ENCODE measurements around the gene CDCA7L.
"Not testable (repeated sequence)": the region's sequence is repeated elsewhere in the genome, so short reads cannot be mapped to it uniquely, and the experiment has no call there.

CDCA7L gene

DNA sequence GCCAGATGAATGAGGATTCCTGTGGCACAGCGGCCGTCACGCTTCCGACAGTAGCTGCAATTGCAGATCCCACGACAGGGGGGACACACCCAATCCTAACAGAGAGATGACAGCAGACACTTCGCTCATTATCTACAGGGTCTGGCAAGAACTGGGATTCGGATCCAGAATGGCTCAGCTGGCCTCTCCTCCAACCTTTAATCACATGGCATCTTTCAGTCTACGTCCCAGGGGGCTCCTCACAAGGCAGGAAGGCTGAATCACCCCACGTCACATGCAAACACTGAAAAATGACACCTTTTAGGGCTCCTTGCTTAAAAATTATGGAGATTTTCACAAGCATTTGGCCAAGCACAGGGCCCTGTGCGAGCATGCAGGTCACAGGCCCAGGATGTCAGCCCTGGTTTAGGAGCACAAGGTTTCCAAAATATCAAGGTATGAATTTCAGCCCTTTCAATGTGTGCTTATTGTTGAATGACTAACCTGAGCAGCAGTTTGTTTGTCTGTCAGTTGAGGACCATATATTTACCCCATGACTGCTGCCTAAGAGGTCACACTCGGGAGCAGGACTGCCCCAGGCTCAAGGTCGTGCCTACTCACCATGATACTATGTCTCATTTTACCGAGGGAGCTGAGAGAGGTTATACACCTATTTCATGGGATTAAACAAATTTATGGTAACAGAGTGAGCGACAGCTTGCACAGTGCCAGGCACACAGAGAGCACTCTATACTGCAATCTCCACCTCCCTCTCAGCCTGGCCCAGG, 42.5 kb downstream of the CDCA7L start:
- DNase-seq: no peak

DNA sequence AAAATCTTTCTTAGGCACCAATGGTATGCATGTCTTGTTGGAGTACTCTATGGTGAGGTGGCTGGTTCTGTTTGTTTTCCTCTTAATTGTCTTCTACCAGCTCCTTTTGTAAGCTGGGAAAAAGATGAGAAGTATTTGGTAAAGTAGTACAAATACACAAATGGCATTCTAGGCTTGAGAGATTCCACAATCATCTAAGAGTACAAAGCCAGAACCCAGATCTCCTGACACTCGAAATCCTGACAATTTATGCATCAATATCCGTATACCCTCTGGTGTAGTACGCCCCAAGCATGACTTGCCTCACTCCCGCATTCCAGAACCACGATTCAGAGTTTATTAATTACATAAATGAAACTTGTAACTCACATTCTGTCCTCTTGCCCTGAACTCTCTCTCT, 43.5 kb downstream of the CDCA7L start:
- no peak for DNase-seq

DNA sequence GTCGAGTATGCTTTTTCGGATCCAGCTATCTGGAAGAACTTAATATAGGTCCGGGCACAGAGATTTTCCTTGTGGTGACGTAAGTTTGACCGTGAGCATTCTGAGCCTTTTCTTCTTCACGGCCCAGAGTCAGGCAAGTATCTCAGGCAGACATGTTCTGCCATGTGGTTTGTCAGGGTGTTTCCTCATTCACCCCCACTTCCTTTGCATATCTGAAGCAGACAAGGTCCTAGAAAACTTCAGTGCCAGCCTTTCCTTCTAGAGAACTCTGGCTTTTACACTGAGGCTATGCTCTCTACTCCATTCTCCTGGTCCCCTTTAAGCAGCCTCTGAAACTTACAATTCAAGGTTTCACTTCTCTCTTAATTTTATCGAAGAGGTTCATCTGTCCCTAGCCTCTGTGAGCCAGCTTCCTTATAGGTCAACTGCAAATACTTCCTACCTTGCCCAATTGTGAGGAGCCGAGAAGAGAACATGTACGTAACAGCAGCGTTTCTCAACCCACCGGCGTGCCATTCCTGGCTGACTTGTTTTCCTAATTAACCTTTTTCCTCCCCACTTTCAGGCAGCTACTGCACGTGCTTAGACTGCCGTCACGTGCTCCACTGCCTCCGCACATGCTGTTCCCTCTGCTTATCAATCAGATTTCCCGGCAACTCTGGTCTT, 47.3 kb downstream of the CDCA7L start:
- DNase-seq: no peak

DNA sequence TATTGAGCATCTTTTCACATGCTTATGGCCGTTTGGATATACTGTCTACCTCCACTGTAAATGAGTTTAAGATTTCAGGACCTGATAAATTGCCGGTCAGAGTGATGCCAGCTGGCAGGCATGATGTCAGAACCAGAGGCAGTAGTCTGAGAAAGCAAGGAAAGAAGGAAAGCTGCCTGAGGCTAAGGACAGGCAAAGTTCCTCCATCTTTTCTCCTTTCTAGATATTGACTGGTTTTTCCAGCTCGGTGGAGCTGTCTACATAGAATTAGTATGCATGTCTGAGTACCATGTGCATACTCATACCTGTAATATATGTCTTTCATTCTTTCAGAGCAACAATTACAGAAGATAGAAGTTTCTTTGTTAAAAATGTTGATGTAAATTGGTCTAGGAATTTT, 52.3 kb downstream of the CDCA7L start:
- DNase-seq: no peak

DNA sequence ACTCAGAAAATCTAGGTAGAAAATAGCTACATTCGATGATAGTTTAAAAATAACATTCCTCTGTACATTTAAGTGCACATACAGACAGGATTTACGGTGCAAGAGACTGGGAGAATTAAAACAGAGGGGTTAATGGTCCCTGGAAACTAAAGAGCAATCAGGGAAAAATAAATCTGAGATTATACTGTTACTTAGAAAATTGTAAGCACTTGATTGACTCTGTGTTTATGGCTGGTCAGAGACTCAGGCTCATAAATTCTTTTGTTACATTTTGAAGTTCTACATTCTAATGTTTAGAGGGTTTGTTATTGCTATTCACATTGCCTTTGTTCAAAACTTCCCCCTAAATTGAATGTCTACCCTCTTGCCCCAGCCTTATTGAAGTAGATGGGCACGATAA, 54.4 kb downstream of the CDCA7L start:
- no peak for DNase-seq

DNA sequence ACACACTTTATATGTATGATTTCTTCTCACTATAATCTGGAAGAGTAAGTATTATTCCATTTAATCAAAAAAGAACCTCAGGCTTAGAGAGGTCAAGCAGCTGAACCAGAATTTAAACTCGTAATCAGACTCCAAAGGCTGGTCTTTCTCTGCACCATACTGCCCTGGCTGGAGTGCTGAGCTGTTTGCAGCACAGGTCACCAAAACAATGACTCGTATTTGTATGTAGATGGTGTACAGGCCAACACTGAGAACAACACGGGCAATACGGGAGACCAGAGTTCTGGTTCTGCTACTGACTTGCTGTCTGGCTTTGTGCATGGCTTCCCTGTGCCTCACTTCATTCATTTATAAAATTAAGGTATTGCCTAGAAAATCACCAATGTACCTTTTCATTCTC, 57.9 kb downstream of the CDCA7L start:
- no peak for DNase-seq

DNA sequence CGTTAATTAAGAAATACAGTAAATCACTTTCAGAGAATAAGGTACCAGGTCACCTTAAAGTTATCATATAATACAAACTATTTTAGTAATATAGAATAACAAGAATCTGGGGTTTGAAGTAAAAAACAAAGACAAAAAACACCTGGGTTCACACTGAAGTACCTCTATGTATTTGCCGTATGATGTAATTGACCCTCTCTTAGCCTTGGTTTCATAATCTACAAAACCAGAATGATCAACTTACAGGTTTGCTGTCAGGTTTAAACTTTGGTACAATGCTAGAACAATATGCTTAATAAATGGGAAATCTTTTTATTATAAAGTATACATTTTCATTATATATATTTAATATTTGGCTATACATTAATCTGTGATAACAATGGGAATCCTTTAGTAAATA, 58.3 kb downstream of the CDCA7L start:
- no peak for DNase-seq

DNA sequence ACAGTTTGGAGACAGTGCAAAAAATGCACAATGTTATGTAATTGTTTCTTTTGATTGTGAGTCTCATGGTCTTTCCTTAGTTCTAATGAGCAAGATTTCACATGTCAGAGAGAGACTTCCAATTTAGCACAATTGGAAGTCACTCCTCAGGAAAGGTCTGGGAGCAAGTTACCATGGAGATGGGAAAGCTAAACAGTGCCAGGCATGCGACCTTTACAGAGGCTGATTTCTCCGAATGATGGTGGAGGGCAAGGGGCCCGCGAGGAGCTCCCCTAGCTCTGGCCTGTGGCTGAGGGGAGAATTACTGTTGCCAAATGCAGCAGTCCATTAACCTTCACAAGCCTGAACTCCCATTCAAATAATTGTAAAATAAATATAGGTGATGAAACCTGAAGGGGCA, 59.3 kb downstream of the CDCA7L start:
- DNase-seq: no peak

DNA sequence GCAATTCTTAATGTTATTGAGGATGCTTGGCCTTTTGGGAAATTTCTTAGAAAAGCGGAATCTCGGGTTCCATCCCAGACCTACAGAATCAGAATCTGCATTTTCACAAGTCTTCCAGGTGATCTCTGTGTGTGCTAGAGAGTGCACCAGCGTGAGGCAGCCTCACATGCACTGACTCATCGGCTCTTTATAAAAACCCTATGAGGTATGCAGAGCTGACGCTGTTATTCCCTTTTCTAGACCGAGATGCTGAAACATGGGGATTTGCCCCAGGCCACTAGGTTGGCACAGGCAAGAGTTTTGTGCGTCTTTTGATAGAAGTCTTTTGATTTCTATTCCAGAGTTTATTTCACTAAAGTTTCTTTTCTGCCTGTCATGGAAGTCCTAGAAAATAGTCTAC, 61.2 kb downstream of the CDCA7L start:
- DNase-seq: no peak

DNA sequence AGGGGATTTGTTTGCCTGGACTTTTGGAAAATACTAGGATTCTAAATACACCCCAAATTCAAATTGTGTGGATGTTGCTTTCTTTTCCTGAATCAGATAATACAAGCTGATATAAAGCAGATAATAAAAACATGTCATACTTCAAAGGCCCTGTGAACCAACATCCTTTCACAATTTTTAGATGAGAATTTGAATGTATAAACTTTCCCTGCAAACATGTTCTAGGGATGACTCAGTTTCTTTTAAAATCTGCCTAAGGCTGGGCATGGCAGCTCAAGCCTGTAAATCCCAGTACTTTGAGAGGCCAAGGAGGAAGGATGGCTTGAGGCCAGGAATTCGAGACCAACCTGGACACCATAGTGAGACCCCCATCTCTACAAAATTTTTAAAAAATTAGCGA, 62.2 kb downstream of the CDCA7L start:
- not testable (repeated sequence) for DNase-seq

DNA sequence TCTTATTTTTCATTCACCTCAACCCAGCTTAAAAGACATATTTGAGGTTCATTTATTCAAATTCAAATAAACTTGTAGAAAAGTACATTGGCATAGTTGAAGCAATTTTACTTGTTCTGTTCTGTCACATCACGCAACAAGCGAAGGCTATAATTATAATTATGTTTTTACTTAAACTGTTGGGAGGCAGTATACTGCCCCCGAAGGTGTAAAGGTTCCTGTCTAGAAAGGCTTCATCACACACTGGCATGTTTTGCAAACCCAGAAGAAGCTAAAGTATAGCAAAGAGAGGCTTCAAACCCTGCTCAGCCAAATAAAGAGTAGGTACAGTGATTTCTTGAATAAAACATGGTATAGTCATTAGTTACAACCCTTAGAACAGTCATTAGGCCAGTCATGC, 62.6 kb downstream of the CDCA7L start:
- DNase-seq: no peak

DNA sequence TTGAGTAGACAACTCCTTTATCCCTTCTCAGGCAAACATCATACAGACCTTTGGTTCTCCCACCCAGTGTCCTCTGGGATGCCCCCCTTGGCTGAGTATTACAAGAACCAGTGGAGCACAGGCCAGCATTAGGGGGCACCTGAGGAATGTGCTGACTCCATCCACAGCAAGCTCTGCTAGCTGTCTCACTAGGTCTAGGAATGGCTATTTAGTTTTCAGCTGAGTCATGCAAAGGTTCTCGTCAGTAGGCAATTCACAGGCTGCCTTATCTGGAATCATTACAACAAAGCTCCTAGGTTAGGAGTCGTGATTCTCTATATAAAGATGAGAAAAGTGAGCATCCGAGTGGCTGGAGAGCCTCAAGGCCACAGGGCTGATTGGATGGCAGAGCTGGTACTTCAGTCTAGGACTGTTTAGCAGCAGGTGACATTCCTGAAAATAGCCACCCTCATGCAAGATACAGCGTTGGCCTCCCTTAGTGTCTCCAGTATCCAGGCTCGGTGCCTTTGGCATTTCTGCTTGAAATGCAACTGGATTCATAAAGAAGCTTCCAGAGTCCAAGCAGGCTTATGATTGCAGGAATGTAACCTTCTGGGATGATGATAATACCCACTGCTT, 75.8 kb downstream of the CDCA7L start:
- no peak for DNase-seq

DNA sequence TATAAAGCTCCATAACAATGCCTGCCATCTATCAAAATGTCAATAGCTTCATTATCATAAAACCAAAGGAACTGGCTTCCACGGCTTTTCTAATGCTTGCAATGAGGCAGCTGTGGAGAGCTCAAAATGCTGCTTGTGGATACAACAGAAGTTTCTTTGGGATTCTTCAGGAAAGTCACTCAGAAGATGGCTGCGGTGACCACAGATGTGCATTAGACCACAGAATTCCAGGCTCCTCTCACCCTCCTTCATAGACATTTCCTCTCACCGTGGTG, 77.2 kb downstream of the CDCA7L start:
- DNase-seq: no peak

DNA sequence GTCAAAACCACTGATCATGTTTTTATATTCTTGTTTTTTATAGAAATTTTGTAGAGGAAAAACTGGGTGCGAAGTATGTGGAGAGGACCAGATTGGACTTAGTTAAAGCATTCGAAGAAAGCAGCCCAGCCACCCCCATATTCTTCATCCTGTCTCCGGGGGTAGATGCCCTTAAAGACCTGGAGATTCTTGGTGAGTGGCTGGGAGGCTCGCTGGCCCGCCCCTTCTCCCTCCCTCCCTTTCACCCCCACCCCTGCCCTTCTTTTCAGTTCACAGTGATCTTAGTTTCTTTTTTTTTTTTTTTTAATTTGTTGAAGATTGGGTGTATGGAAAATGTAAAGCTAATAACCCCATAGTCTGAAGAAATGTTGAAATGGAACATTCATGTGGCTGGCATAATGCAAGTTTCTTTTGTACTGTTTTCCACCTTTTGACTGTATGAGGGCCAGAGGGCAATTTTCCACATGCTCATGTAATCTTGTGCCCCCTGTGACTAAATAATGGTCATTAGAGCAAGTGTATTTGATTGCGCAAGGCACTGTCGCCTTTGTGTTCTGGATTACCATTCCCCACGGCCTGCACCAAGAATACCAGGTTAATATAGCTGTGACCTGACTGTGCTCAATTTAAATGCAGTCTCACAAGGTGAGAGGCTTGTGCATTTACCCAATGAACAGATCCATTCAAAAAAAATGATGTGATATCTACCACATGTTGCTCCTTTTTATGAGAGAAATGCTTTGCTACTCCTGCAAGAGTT, 77.7 kb downstream of the CDCA7L start:
- DNase-seq: no peak

DNA sequence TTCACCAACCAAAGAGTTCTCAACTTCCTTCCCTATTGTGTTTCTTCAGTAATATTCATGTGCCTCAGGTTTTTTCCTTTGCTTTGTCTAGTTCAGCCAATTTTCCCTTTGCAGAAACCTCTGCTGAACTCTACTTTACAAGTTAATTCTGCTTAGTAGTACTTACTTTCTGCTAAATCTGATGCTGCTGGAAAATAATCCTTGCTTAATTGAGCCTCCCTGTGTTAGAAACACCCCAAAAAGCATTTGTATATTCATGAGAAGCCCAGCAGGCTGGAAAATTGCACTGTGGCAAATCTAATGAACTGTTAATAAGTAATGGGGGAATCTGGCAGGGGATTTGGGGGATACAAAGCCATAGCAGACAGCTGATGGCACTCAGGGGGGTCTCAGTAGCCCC, 78.5 kb downstream of the CDCA7L start:
- no peak for DNase-seq

DNA sequence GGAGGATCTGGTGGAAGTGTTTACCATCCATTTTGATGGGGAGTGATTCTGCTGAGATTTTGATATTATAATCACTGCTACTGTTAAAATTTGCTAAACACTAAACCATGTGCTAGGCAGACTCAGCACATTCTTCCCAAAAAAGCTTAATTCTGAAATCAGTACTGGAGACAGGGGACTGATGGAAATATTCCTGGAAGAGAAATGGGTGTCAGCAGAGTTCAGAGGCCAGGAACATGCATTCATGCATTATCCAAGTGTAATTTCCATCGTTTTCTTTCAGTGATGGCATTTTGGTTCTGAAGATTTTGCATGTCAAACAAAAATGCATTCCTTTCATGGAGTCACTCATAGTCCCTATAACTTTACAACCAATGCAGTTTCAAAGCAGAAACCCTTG, 79.0 kb downstream of the CDCA7L start:
- DNase-seq: no peak

DNA sequence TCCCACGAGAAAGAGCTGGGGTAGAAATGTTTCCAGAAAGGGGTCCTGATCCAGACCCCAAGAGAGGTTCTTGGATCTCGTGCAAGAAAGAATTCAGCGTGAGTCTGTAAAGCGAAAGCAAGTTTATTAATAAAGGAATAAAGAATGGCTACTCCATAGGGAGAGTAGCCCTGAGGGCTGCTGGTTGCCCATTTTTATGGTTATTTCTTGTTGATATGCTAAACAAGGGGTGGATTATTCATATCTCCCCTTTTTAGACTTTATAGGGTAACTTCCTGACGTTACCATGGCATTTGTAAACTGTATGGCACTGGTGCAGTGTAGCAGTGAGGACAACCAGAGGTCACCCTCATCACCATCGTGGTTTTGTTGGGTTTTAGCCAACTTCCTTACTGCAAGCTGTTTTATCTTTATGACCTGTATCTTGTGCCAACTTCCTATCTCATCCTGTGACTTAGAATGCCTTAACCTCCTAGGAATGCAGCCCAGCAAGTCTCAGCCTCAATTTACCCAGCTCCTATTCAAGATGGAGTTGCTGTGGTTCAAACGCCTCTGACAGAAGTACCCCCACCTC, 80.0 kb downstream of the CDCA7L start:
- DNase-seq: not testable (repeated sequence)

DNA sequence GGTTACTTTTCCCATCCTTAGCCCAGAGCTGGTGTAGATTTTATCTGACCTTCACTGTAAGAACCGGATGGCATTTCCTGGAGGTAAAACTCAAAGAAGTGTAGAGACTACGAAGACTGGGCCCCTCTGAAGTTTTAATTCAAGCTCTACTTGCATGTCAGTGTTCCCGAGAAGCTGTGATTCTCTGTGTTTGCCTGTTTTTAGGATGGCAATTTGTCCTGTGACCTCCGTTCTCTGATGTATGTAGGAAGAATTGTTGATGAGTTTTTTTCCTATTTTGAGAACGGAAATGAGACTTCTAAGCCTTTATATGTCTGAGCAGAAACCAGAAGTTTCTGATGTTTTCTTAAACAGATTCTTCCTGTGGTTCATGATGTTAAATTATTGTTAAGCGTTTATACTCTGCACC, 94.1 kb downstream of the CDCA7L start:
- DNase-seq: no peak
